Cardiac muscle cell (in vitro differentiated cells and primary cell): ENCODE results near the gene TBXAS1. TPM values are rescaled to one million over a fixed set of nuclear protein-coding genes. Genes with fewer than 3 reads are reported as not detected.

Experiments
- DNase-seq, 2 donors: peaks; one replicate each; pipeline versions ENCODE4 v3.0.0 to v3.0.0-alpha.2; 2010 to 2017; ENCODE audit warnings: low read depth in 1 of 2, low spot score in 1 of 2
- H3K27ac ChIP-seq: fragments of 200-600 bp; sonication (generic); 2 replicates; pipeline ENCODE4 v1.5.1; 2016
- H3K27me3 ChIP-seq: fragments of 200-600 bp; sonication (generic); 2 replicates; pipeline ENCODE4 v1.6.0; 2016; ENCODE audit warnings: control low read depth
- H3K36me3 ChIP-seq: fragments of 200-600 bp; sonication (generic); 2 replicates; pipeline ENCODE4 v1.5.1; 2016; ENCODE audit warnings: control low read depth
- H3K4me1 ChIP-seq: fragments of 200-600 bp; sonication (generic); 2 replicates; pipeline ENCODE4 v1.8.1; 2017; ENCODE audit warnings: low read depth, mild to moderate bottlenecking, mixed run types
- H3K4me3 ChIP-seq: fragments of 200-600 bp; sonication (generic); 2 replicates; pipeline ENCODE4 v1.5.1; 2016; ENCODE audit warnings: mild to moderate bottlenecking
- H3K9me3 ChIP-seq: fragments of 200-600 bp; sonication (generic); 2 replicates; pipeline ENCODE4 v1.5.1; 2017; ENCODE audit warnings: low read depth, mild to moderate bottlenecking, control low read depth
- CTCF ChIP-seq: IDR thresholded peaks from 2 replicates; pipeline ENCODE4 v1.5.1; 2012; ENCODE audit warnings: low read depth, mild to moderate bottlenecking, low read length
- polyA plus RNA-seq: library from polyadenylated mRNA; unstranded; fragments of >200 nt; fragmentation: Nextera tagmentation; extraction: Ambion mirVana; gene quantifications from 2 replicates; pipeline ENCODE4 v1.2.1, GENCODE V29; 2016
- total RNA-seq: library from RNA; depleted of rRNA; stranded (reverse); fragments of >200 nt; gene quantifications from 2 replicates; pipeline ENCODE4 v1.2.3, GENCODE V29; 2016

TBXAS1 gene
- total and polyA plus RNA-seq, 2 experiments from 2014 or later = 0.83 to 6.2 TPM

- no peak for DNase-seq
- Histone ChIP-seq H3K36me3 (no peaks in the 10 kb centered on the region), H3K27ac (no peak overlapping the region), H3K27me3 (no peaks in the 10 kb centered on the region), H3K4me3 (no peak overlapping the region), H3K4me1 (peaks cover 23% of the 10 kb centered on the region), H3K9me3 (no peaks in the 10 kb centered on the region)
- TF ChIP-seq CTCF = no peak
These were observed 221.0 kb downstream of the TBXAS1 start for GRCh38 chr7:140050100-140050499.

GRCh38 chr7:140051820-140052219 is 222.8 kb downstream of the TBXAS1 start:
- TF ChIP-seq CTCF = no peak
- no peak for DNase-seq
- H3K27ac ChIP-seq = no peak overlapping the region

GRCh38 chr7:140053812-140054539 is 224.9 kb downstream of the TBXAS1 start:
- DNase-seq = no peak
- H3K27ac ChIP-seq = no peak overlapping the region
- no peaks in the 10 kb centered on the region for H3K36me3 ChIP-seq
- H3K4me3 ChIP-seq = no peak overlapping the region
- TF ChIP-seq CTCF = no peak
- peaks cover under 1% of the 10 kb centered on the region for H3K4me1 ChIP-seq
- no peaks in the 10 kb centered on the region for H3K27me3 ChIP-seq
- H3K9me3 ChIP-seq = no peaks in the 10 kb centered on the region

More at GRCh38 chr7:140051820-140052219, 222.8 kb downstream of the TBXAS1 start:
- Histone ChIP-seq H3K9me3 (no peaks in the 10 kb centered on the region), H3K4me1 (peaks cover 11% of the 10 kb centered on the region), H3K36me3 (no peaks in the 10 kb centered on the region), H3K27me3 (no peaks in the 10 kb centered on the region), H3K4me3 (no peak overlapping the region)

- H3K4me1 ChIP-seq = peaks cover 1% of the 10 kb centered on the region
- H3K36me3 ChIP-seq = no peaks in the 10 kb centered on the region
- no peaks in the 10 kb centered on the region for H3K27me3 ChIP-seq
- H3K9me3 ChIP-seq = no peaks in the 10 kb centered on the region
- TF ChIP-seq CTCF = no peak
- H3K27ac ChIP-seq = no peak overlapping the region
- no peak overlapping the region for H3K4me3 ChIP-seq
- no peak for DNase-seq
These were observed 225.7 kb downstream of the TBXAS1 start for GRCh38 chr7:140054751-140055150.

- H3K4me1 ChIP-seq = peaks cover 5% of the 10 kb centered on the region
These were observed 226.8 kb downstream of the TBXAS1 start for GRCh38 chr7:140055833-140056232.

More at GRCh38 chr7:140055833-140056232, 226.8 kb downstream of the TBXAS1 start:
- no peak for TF ChIP-seq CTCF
- Histone ChIP-seq H3K9me3 (no peaks in the 10 kb centered on the region), H3K36me3 (no peaks in the 10 kb centered on the region), H3K4me3 (no peak overlapping the region), H3K27ac (no peak overlapping the region), H3K27me3 (no peaks in the 10 kb centered on the region)
- DNase-seq = no peak
